Keratinocyte (primary cell): ENCODE data around the gene GP5. TPM values are rescaled to one million over a fixed set of nuclear protein-coding genes. Genes with fewer than 3 reads are reported as not detected.

Experiments used
- DNase-seq: peaks from one replicate; pipeline ENCODE4 v3.0.0-alpha.2; 2011; ENCODE audit warnings: low read depth, missing footprints, low spot score
- FAIRE-seq: peaks from 2 replicates; lab custom pipeline; 2011; peaks lifted over from hg19 to GRCh38; lab: Jason Lieb, UNC
- H2AFZ ChIP-seq: 2 replicates; pipeline ENCODE4 v1.6.0; 2012; ENCODE audit warnings: low read length, control low read depth, inconsistent platforms; ENCODE audit not compliant: control insufficient read depth
- H3K27ac ChIP-seq: 2 replicates; pipeline ENCODE4 v1.5.1; 2011; ENCODE audit warnings: low read length; ENCODE audit not compliant: control insufficient read depth, insufficient read depth
- H3K27me3 ChIP-seq: 3 replicates; pipeline ENCODE4 v1.6.0; 2011; ENCODE audit warnings: low read length; ENCODE audit not compliant: control insufficient read depth, insufficient read depth; ENCODE audit errors: extremely low read depth
- H3K36me3 ChIP-seq, 2 experiments: 2 replicates in 1 of 2; 3 replicates in 1 of 2; pipeline ENCODE4 v1.5.1; 2011; ENCODE audit warnings: low read length in 2 of 2, mild to moderate bottlenecking in 1 of 2; ENCODE audit not compliant: control insufficient read depth in 2 of 2, insufficient read depth in 2 of 2; ENCODE audit errors: extremely low read depth in 1 of 2
- H3K4me1 ChIP-seq: 3 replicates; pipeline ENCODE4 v1.5.1; 2011; ENCODE audit warnings: low read length; ENCODE audit not compliant: control insufficient read depth, insufficient read depth; ENCODE audit errors: extremely low read depth
- H3K4me2 ChIP-seq: 3 replicates; pipeline ENCODE4 v1.6.0; 2011; ENCODE audit warnings: low read depth, low read length; ENCODE audit not compliant: control insufficient read depth, insufficient read depth; ENCODE audit errors: extremely low read depth
- H3K4me3 ChIP-seq, 3 experiments: fragments of 200-600 bp in 1 of 3; sonication (generic) in 1 of 3; 2 replicates in 2 of 3; 3 replicates in 1 of 3; pipeline ENCODE4 v1.5.1; 2011 to 2016; ENCODE audit warnings: low read length in 3 of 3, mild to moderate bottlenecking in 3 of 3, control low read depth in 2 of 3, inconsistent platforms in 1 of 3, low read depth in 1 of 3, mixed read lengths in 1 of 3, mixed run types in 1 of 3, moderate library complexity in 1 of 3; ENCODE audit not compliant: control insufficient read depth in 2 of 3, insufficient read depth in 2 of 3; ENCODE audit errors: extremely low read depth in 1 of 3
- H3K79me2 ChIP-seq: 2 replicates; pipeline ENCODE4 v1.6.0; 2012; ENCODE audit warnings: low read length; ENCODE audit not compliant: control insufficient read depth, insufficient read depth
- H3K9ac ChIP-seq: 3 replicates; pipeline ENCODE4 v1.6.0; 2011; ENCODE audit warnings: low read length; ENCODE audit not compliant: control insufficient read depth, insufficient read depth; ENCODE audit errors: extremely low read depth
- H3K9me1 ChIP-seq: 3 replicates; pipeline ENCODE4 v1.6.0; 2011; ENCODE audit warnings: low read length; ENCODE audit not compliant: control insufficient read depth, insufficient read depth; ENCODE audit errors: extremely low read depth
- H3K9me3 ChIP-seq: 2 replicates; pipeline ENCODE4 v1.5.1; 2012; ENCODE audit warnings: low read depth, low read length; ENCODE audit not compliant: control insufficient read depth
- H4K20me1 ChIP-seq: 3 replicates; pipeline ENCODE4 v1.6.0; 2011; ENCODE audit warnings: low read length; ENCODE audit not compliant: control insufficient read depth, insufficient read depth; ENCODE audit errors: extremely low read depth
- CTCF ChIP-seq, 3 experiments: IDR thresholded peaks in 1 of 3; conservative IDR thresholded peaks in 1 of 3; optimal IDR thresholded peaks in 1 of 3; 2 replicates in 2 of 3; 3 replicates in 1 of 3; pipeline versions ENCODE3 to v1.5.1; 2011; ENCODE audit warnings: low read length in 3 of 3, mild to moderate bottlenecking in 3 of 3, moderate library complexity in 2 of 3, control low read depth in 1 of 3, inconsistent platforms in 1 of 3; ENCODE audit not compliant: insufficient read depth in 2 of 3; ENCODE audit errors: extremely low read depth in 1 of 3
- EZH2 ChIP-seq: IDR thresholded peaks from one replicate; pipeline ENCODE4 v1.6.1; 2012; ENCODE audit warnings: inconsistent platforms, mild to moderate bottlenecking, low read length, moderate library complexity
- dilution Hi-C: fragments of 300-500 bp; cut with MboI; formaldehyde crosslinking; loops from one replicate; pipeline ENCODE4 v1.7.0; 2020; ENCODE audit warnings: low sequenced_read_pairs; ENCODE audit not compliant: extremely low pct_ligation_motif_present
- polyA plus RNA-seq, 5 experiments: library from polyadenylated mRNA; depleted of rRNA in 3 of 5; stranded (reverse) in 3 of 5; stranded (forward) in 1 of 5; unstranded in 1 of 5; fragments of >200 nt; gene quantifications; 1 replicate in 1 of 5; 2 replicates in 3 of 5; 3 replicates in 1 of 5; pipeline versions ENCODE4 v1.2.1 to v1.2.3, GENCODE V29; 2011 to 2012; ENCODE audit warnings: missing spikeins in 2 of 5, low read depth in 1 of 5, low replicate concordance in 1 of 5

The GP5 gene
- polyA plus RNA-seq, 1 donor (not counting 4 experiments of a cell fraction or from before 2014, with no cell fraction given), result 0.04 TPM

- Histone ChIP-seq H3K9me1 (no peaks in the 10 kb centered on the region), H3K4me1 (no peaks in the 10 kb centered on the region), H3K27ac (no peak overlapping the region), H3K79me2 (no peaks in the 10 kb centered on the region), H3K9me3 (no peaks in the 10 kb centered on the region), H3K4me3 (no peak overlapping the region), H3K36me3 (no peaks in the 10 kb centered on the region), H4K20me1 (no peaks in the 10 kb centered on the region), H3K4me2 (no peak overlapping the region), H3K27me3 (peaks cover 47% of the 10 kb centered on the region), H3K9ac (no peak overlapping the region), H2AFZ (no peak overlapping the region)
- DNase-seq (no peak), FAIRE-seq (no peak)
- no peak for TF ChIP-seq EZH2
- dilution Hi-C loops, result no loop called here
Measured at GRCh38 chr3:194368918-194369317, 30.1 kb downstream of the GP5 start.

GRCh38 chr3:194367992-194368841 lies 30.8 kb downstream of the GP5 start:
- Histone ChIP-seq H4K20me1 (no peaks in the 10 kb centered on the region), H3K27me3 (peaks cover 48% of the 10 kb centered on the region)

More at GRCh38 chr3:194367992-194368841, 30.8 kb downstream of the GP5 start:
- DNase-seq (no peak), FAIRE-seq (no peak)
- no peak overlapping the region for H3K4me2 ChIP-seq
- H3K4me1 ChIP-seq, result no peaks in the 10 kb centered on the region
- no peak overlapping the region for H3K9ac ChIP-seq
- no peaks in the 10 kb centered on the region for H3K36me3 ChIP-seq
- no peaks in the 10 kb centered on the region for H3K9me1 ChIP-seq
- no peak for TF ChIP-seq CTCF (optimal IDR thresholded peaks at IDR 0.05 in 1 of 3, IDR thresholded peaks at IDR 0.05 in 1 of 3, conservative IDR thresholded peaks at IDR 0.05 in 1 of 3; ENCODE audit: extremely low read depth in 1 of 3, insufficient read depth in 2 of 3, low read length in 3 of 3)
- no peak for TF ChIP-seq EZH2
- no peak overlapping the region for H3K27ac ChIP-seq
- no peak overlapping the region for H3K4me3 ChIP-seq
- H3K9me3 ChIP-seq, result no peaks in the 10 kb centered on the region
- no peaks in the 10 kb centered on the region for H3K79me2 ChIP-seq
- no peak overlapping the region for H2AFZ ChIP-seq
- dilution Hi-C loops, result no loop called here
